ENCODE results near the gene RAB10. TPM values are rescaled to one million over a fixed set of nuclear protein-coding genes. Genes with fewer than 3 reads are reported as not detected.

The RAB10 gene
- total and polyA plus RNA-seq, 2 experiments from 2014 or later: 86.7 to 151 TPM

- no peaks in the 10 kb centered on the region for H3K36me3 ChIP-seq (ENCODE audit: low read depth)
- H3K9me2 ChIP-seq (ENCODE audit: insufficient read depth): no peaks in the 10 kb centered on the region
- no peaks in the 10 kb centered on the region for H3K79me2 ChIP-seq (ENCODE audit: insufficient read depth)
- no peaks in the 10 kb centered on the region for H4K20me1 ChIP-seq (ENCODE audit: insufficient read depth)
- no peaks in the 10 kb centered on the region for H3K4me1 ChIP-seq (ENCODE audit: insufficient read depth)
- no peak for DNase-seq
- H3K9me3 ChIP-seq (ENCODE audit: low read depth): no peaks in the 10 kb centered on the region
- H3K4me3 ChIP-seq: peak overlapping the region; percentile 32; the same call in 1 of the 2 replicates
- H3F3A ChIP-seq (ENCODE audit: insufficient read depth): no peaks in the 10 kb centered on the region
- no peak overlapping the region for H3K27ac ChIP-seq
- H3K27me3 ChIP-seq (replicated peaks; ENCODE audit: insufficient read depth): peaks cover 24% of the 10 kb centered on the region
- in situ Hi-C loops (cut with MboI): no loop called here
- H2AFZ ChIP-seq: no peak overlapping the region
- no peak overlapping the region for H3K4me2 ChIP-seq (ENCODE audit: unreplicated experiment)
- TF ChIP-seq EZH2phosphoT487 (IDR thresholded peaks at IDR 0.05; ENCODE audit: insufficient read depth, low read depth) (no peak), EZH2 (IDR thresholded peaks at IDR 0.05; ENCODE audit: insufficient read depth, poor library complexity, severe bottlenecking) (peak; percentile 59)
- WGBS, 2 experiments (ENCODE audit: low coverage in 1 of 2, low lambda C conversion rate in 2 of 2, missing lambda C conversion rate in 2 of 2): 20 to 35% methylated on average over 18 to 53 of the region's 56 CpGs
- no peak overlapping the region for H3K9ac ChIP-seq
These were observed 138.4 kb downstream of the RAB10 start for GRCh38 chr2:26172189-26172870.

GRCh38 chr2:26172871-26173775 is 139.2 kb downstream of the RAB10 start, which contains the start of gene GAREM2:
GAREM2 (plus strand) TSS chr2:26173088; CDS start chr2:26173221, 133 bp downstream.
- no peaks in the 10 kb centered on the region for H3F3A ChIP-seq (ENCODE audit: insufficient read depth)
- no peak within 1 kb of the TSS for H3K9ac ChIP-seq
- no peaks in the 10 kb centered on the region for H3K36me3 ChIP-seq (ENCODE audit: low read depth)
- no peak within 1 kb of the TSS for H3K4me2 ChIP-seq (ENCODE audit: unreplicated experiment)
- 2 to 3% methylated on average over 23 to 92 of the region's 102 CpGs for WGBS, 2 experiments (ENCODE audit: low coverage in 1 of 2, low lambda C conversion rate in 2 of 2, missing lambda C conversion rate in 2 of 2)
- peak; percentile 46 for DNase-seq
- peaks cover 24% of the 10 kb centered on the region for H3K27me3 ChIP-seq (replicated peaks; ENCODE audit: insufficient read depth)
- peak; percentile 82 for TF ChIP-seq EZH2 (IDR thresholded peaks at IDR 0.05; ENCODE audit: insufficient read depth, poor library complexity, severe bottlenecking)
- 0 out of 2 replicates have a peak, but pooled peaks have one; percentile 26 for TF ChIP-seq EZH2phosphoT487 (IDR thresholded peaks at IDR 0.05; ENCODE audit: insufficient read depth, low read depth)
- H3K9me2 ChIP-seq (ENCODE audit: insufficient read depth): no peaks in the 10 kb centered on the region
- no peaks in the 10 kb centered on the region for H3K9me3 ChIP-seq (ENCODE audit: low read depth)
- peak within 1 kb of the TSS; percentile 48 for H3K4me3 ChIP-seq
- in situ Hi-C loops (cut with MboI): no loop called here
- H3K4me1 ChIP-seq (ENCODE audit: insufficient read depth): no peaks in the 10 kb centered on the region
- H3K79me2 ChIP-seq (ENCODE audit: insufficient read depth): no peaks in the 10 kb centered on the region
- no peak within 1 kb of the TSS for H2AFZ ChIP-seq
- H4K20me1 ChIP-seq (ENCODE audit: insufficient read depth): no peaks in the 10 kb centered on the region
- H3K27ac ChIP-seq: no peak within 1 kb of the TSS

- TF ChIP-seq EZH2phosphoT487 (IDR thresholded peaks at IDR 0.05; ENCODE audit: insufficient read depth, low read depth): no peak
- TF ChIP-seq EZH2 (IDR thresholded peaks at IDR 0.05; ENCODE audit: insufficient read depth, poor library complexity, severe bottlenecking): peak; percentile 71
- Histone ChIP-seq H3K27me3 (replicated peaks; ENCODE audit: insufficient read depth) (peaks cover 24% of the 10 kb centered on the region), H3K9me3 (ENCODE audit: low read depth) (no peaks in the 10 kb centered on the region), H3K9ac (no peak overlapping the region), H3F3A (ENCODE audit: insufficient read depth) (no peaks in the 10 kb centered on the region), H2AFZ (no peak overlapping the region), H4K20me1 (ENCODE audit: insufficient read depth) (no peaks in the 10 kb centered on the region), H3K4me2 (ENCODE audit: unreplicated experiment) (no peak overlapping the region), H3K4me3 (no peak overlapping the region), H3K79me2 (ENCODE audit: insufficient read depth) (no peaks in the 10 kb centered on the region), H3K27ac (no peak overlapping the region), H3K36me3 (ENCODE audit: low read depth) (no peaks in the 10 kb centered on the region), H3K4me1 (ENCODE audit: insufficient read depth) (no peaks in the 10 kb centered on the region), H3K9me2 (ENCODE audit: insufficient read depth) (no peaks in the 10 kb centered on the region)
- WGBS, 2 experiments (ENCODE audit: low coverage in 1 of 2, low lambda C conversion rate in 2 of 2, missing lambda C conversion rate in 2 of 2): 22 to 32% methylated on average over 33 to 46 of the region's 46 CpGs
- no peak for DNase-seq
- in situ Hi-C loops (cut with MboI): no loop called here
These were observed 140.0 kb downstream of the RAB10 start for GRCh38 chr2:26173776-26174482.
